ENCODE results near the gene PRODH. TPM values are rescaled to one million over a fixed set of nuclear protein-coding genes. Genes with fewer than 3 reads are reported as not detected.
"Not testable (repeated sequence)": the region's sequence is repeated elsewhere in the genome, so short reads cannot be mapped to it uniquely, and the experiment has no call there.

Gene PRODH
- total RNA-seq, 1 experiment from 2014 or later, result 0.40 TPM

- DNase-seq (ENCODE audit: extremely low read depth, low read depth), result not testable (repeated sequence)
Observed at GRCh38 chr22:18956121-18956895, 20.2 kb upstream of the PRODH start.

- no peak for DNase-seq (ENCODE audit: extremely low read depth, low read depth)
Observed at GRCh38 chr22:18955696-18956095, 19.6 kb upstream of the PRODH start.

- DNase-seq (ENCODE audit: extremely low read depth, low read depth), result no peak
Observed at GRCh38 chr22:18954990-18955571, 19.0 kb upstream of the PRODH start.

- not testable (repeated sequence) for DNase-seq (ENCODE audit: extremely low read depth, low read depth)
Observed at GRCh38 chr22:18954303-18954989, 18.4 kb upstream of the PRODH start.

GRCh38 chr22:18953128-18953527 is 17.0 kb upstream of the PRODH start:
- DNase-seq (ENCODE audit: extremely low read depth, low read depth), result not testable (repeated sequence)

GRCh38 chr22:18952022-18952421 is 15.9 kb upstream of the PRODH start:
- no peak for DNase-seq (ENCODE audit: extremely low read depth, low read depth)

- DNase-seq (ENCODE audit: extremely low read depth, low read depth), result no peak
Observed at GRCh38 chr22:18950141-18950540, 14.0 kb upstream of the PRODH start.

GRCh38 chr22:18947905-18948304 is 11.8 kb upstream of the PRODH start:
- no peak for DNase-seq (ENCODE audit: extremely low read depth, low read depth)

- not testable (repeated sequence) for DNase-seq (ENCODE audit: extremely low read depth, low read depth)
Observed at GRCh38 chr22:18947105-18947504, 11.0 kb upstream of the PRODH start.

- not testable (repeated sequence) for DNase-seq (ENCODE audit: extremely low read depth, low read depth)
Observed at GRCh38 chr22:18938691-18939090, 2.6 kb upstream of the PRODH start.

- not testable (repeated sequence) for DNase-seq (ENCODE audit: extremely low read depth, low read depth)
Observed at GRCh38 chr22:18934688-18935087, 1.4 kb downstream of the PRODH start.

- DNase-seq (ENCODE audit: extremely low read depth, low read depth), result no peak
Observed at GRCh38 chr22:18933914-18934313, 2.2 kb downstream of the PRODH start.

- no peak for DNase-seq (ENCODE audit: extremely low read depth, low read depth)
Observed at GRCh38 chr22:18931905-18932652, 4.0 kb downstream of the PRODH start.

GRCh38 chr22:18929459-18929858 is 6.6 kb downstream of the PRODH start:
- no peak for DNase-seq (ENCODE audit: extremely low read depth, low read depth)

GRCh38 chr22:18927573-18927972 is 8.5 kb downstream of the PRODH start:
- no peak for DNase-seq (ENCODE audit: extremely low read depth, low read depth)

GRCh38 chr22:18927020-18927419 is 9.1 kb downstream of the PRODH start:
- DNase-seq (ENCODE audit: extremely low read depth, low read depth), result no peak

- no peak for DNase-seq (ENCODE audit: extremely low read depth, low read depth)
Observed at GRCh38 chr22:18925368-18926064, 10.6 kb downstream of the PRODH start.

GRCh38 chr22:18920257-18920902 is 15.7 kb downstream of the PRODH start:
- DNase-seq (ENCODE audit: extremely low read depth, low read depth), result not testable (repeated sequence)

- DNase-seq (ENCODE audit: extremely low read depth, low read depth), result not testable (repeated sequence)
Observed at GRCh38 chr22:18917818-18918217, 18.3 kb downstream of the PRODH start.

GRCh38 chr22:18915550-18915949 is 20.5 kb downstream of the PRODH start:
- DNase-seq (ENCODE audit: extremely low read depth, low read depth), result not testable (repeated sequence)

Data from NCI-H460 (cell line).